Mucosa of descending colon (tissue), 3 donors: ENCODE data around the gene CFAP20DC. TPM values are rescaled to one million over a fixed set of nuclear protein-coding genes. Genes with fewer than 3 reads are reported as not detected.

Experiments used
- ATAC-seq: fragments of 200-7000 bp; cut with Tn5 transposase; one replicate; pipeline ENCODE4 v1.9.1; 2020; ENCODE audit warnings: mild to moderate bottlenecking, moderate library complexity
- DNase-seq, 3 donors: peaks; one replicate each; pipeline ENCODE4 v3.0.0-alpha.2; 2020
- H3K36me3 ChIP-seq: fragments of 200-600 bp; one replicate; pipeline ENCODE4 v1.8.0; 2021; ENCODE audit warnings: low read depth, mild to moderate bottlenecking
- H3K4me1 ChIP-seq: fragments of 200-600 bp; one replicate; pipeline ENCODE4 v1.8.0; 2021; ENCODE audit warnings: low read depth, mild to moderate bottlenecking
- H3K4me3 ChIP-seq: fragments of 200-600 bp; one replicate; pipeline ENCODE4 v1.8.0; 2021; ENCODE audit warnings: mild to moderate bottlenecking
- H3K9me3 ChIP-seq: fragments of 200-600 bp; one replicate; pipeline ENCODE4 v1.8.0; 2021; ENCODE audit warnings: mild to moderate bottlenecking
- CTCF ChIP-seq: fragments of 200-600 bp; IDR thresholded peaks from one replicate; pipeline ENCODE4 v1.8.0; 2022; ENCODE audit warnings: antibody characterized with exemption, mild to moderate bottlenecking
- intact Hi-C, 2 donors: fragments of 100-400 bp; cut with DNase I in 1 of 2; cut with micrococcal nuclease in 1 of 2; formaldehyde crosslinking; loops; one replicate each; pipeline versions ENCODE4 v1.11.0 to v1.11.1; 2022; cut with DNase I, micrococcal nuclease
- total RNA-seq, 3 donors: library from RNA; stranded (reverse); fragmentation: NEBNext Ultra II Directional in 2 of 3; extraction: Animal tissue kit (Norgen Biotek cat#: 25700) in 2 of 3; gene quantifications; one replicate each; pipeline versions ENCODE4 v1.2.1 to v1.2.4, GENCODE V29; 2021 to 2023
- donor health status: DM: no; HTN: no; CAD: no; lungs with moderate emphysema.
- donor health status: DM: no; HTN: no; CAD: no.
- donor health status: DM: no; HTN: yes; CAD: no.

Gene CFAP20DC
- total RNA-seq, 3 donors from 2014 or later, result 0.49 to 1.0 (median 0.57) TPM

- DNase-seq (no peak), ATAC-seq (peak; percentile 67)
- intact Hi-C loops, result no loop called here
- TF ChIP-seq CTCF, result no peak
- Histone ChIP-seq H3K9me3 (no peaks in the 10 kb centered on the region), H3K36me3 (no peaks in the 10 kb centered on the region), H3K4me1 (no peaks in the 10 kb centered on the region), H3K4me3 (no peak overlapping the region)
Observed at GRCh38 chr3:58800032-58800431, 249.8 kb downstream of the CFAP20DC start.

- TF ChIP-seq CTCF, result no peak
- Histone ChIP-seq H3K4me3 (no peak overlapping the region), H3K9me3 (no peaks in the 10 kb centered on the region), H3K36me3 (no peaks in the 10 kb centered on the region), H3K4me1 (no peaks in the 10 kb centered on the region)
- no peak for DNase-seq
- intact Hi-C loops, result no loop called here
- ATAC-seq, result peak; percentile 72
Observed at GRCh38 chr3:58799271-58799670, 250.6 kb downstream of the CFAP20DC start.

- H3K4me3 ChIP-seq, result no peak overlapping the region
- H3K4me1 ChIP-seq, result no peaks in the 10 kb centered on the region
- H3K36me3 ChIP-seq, result no peaks in the 10 kb centered on the region
- no peak for ATAC-seq
- DNase-seq, result no peak
- no peaks in the 10 kb centered on the region for H3K9me3 ChIP-seq
- intact Hi-C loops, result no loop called here
- no peak for TF ChIP-seq CTCF
Observed at GRCh38 chr3:58798312-58798711, 251.5 kb downstream of the CFAP20DC start.

GRCh38 chr3:58794750-58795149 is 255.1 kb downstream of the CFAP20DC start:
- intact Hi-C loops, result no loop called here
- Histone ChIP-seq H3K36me3 (no peaks in the 10 kb centered on the region), H3K4me1 (no peaks in the 10 kb centered on the region), H3K9me3 (no peaks in the 10 kb centered on the region), H3K4me3 (no peak overlapping the region)
- no peak for DNase-seq
- no peak for ATAC-seq
- TF ChIP-seq CTCF, result no peak

- intact Hi-C loops, result no loop called here
- ATAC-seq (peak; percentile 24), DNase-seq (no peak)
- no peak overlapping the region for H3K4me3 ChIP-seq
- no peak for TF ChIP-seq CTCF
- no peaks in the 10 kb centered on the region for H3K9me3 ChIP-seq
- H3K36me3 ChIP-seq, result no peaks in the 10 kb centered on the region
- H3K4me1 ChIP-seq, result no peaks in the 10 kb centered on the region
Observed at GRCh38 chr3:58793938-58794337, 255.9 kb downstream of the CFAP20DC start.

GRCh38 chr3:58792921-58793451 is 256.8 kb downstream of the CFAP20DC start:
- Histone ChIP-seq H3K36me3 (no peaks in the 10 kb centered on the region), H3K9me3 (no peaks in the 10 kb centered on the region), H3K4me3 (no peak overlapping the region), H3K4me1 (no peaks in the 10 kb centered on the region)
- DNase-seq, result no peak
- ATAC-seq, result no peak
- intact Hi-C loops, result no loop called here
- no peak for TF ChIP-seq CTCF
